ENCODE data around the gene SLC26A6. TPM values are rescaled to one million over a fixed set of nuclear protein-coding genes. Genes with fewer than 3 reads are reported as not detected.

The SLC26A6 gene
- 27.2 and 35.1 TPM in 2 replicates for total RNA-seq

GRCh38 chr3:48635222-48636021 is at the start of gene SLC26A6:
TSS of gene SLC26A6 (minus strand) at chr3:48635461. CDS start at chr3:48635393, 68 bp downstream.

GRCh38 chr3:48662753-48663488 is 27.7 kb upstream of the SLC26A6 start, which contains the start of gene CELSR3:
TSS of gene CELSR3 (minus strand) at chr3:48662886. CDS start at chr3:48662634, 252 bp downstream.

GRCh38 chr3:48621461-48621869 is 13.8 kb downstream of the SLC26A6 start, which contains the start of gene TMEM89:
TSS of gene TMEM89 (minus strand) at chr3:48621769. CDS start at chr3:48621756, 13 bp downstream.

GRCh38 chr3:48609088-48610005 is 25.9 kb downstream of the SLC26A6 start, which contains the start of gene UQCRC1:
TSS of gene UQCRC1 (minus strand) at chr3:48609646. CDS start at chr3:48609620, 26 bp downstream.

DNA sequence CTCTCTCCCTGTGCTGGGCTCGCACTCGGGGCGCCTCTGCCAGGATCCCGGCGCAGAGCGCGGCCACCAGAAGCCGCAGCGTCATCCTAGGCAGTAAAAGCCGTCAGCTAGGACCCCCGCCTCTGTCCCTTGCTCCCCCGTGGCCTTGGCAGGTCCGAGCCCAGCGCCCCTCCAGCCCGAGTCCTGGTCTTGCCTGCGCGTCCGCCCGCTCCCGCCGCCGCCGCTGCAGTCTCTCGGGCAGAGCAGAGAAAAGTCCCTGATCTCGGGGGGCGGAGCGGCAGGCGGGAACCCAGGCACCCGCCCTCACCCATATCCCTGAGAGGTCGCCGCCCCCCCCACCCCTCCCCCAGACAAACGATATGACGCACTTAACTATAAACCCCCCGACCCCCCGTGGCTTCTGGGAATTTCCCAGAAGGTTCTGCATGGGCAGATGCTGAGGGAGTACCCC is 40.2 kb downstream of the SLC26A6 start, which contains the start of gene COL7A1:
Gene COL7A1 (minus strand): TSS at position 255 of the 451 bp plus-strand sequence. CDS start 170 bp downstream, at position 85.

Other genes starting within 250 kb of the SLC26A6 start
- gene PLXNB1, start 205.4 kb downstream of the SLC26A6 start, total RNA-seq = 23.3 and 32.1 TPM in 2 replicates
- 17.0 and 18.9 TPM in 2 replicates for gene CCDC51, start 195.3 kb downstream of the SLC26A6 start, total RNA-seq
- gene TMA7, start 195.2 kb downstream of the SLC26A6 start, total RNA-seq = 317 and 443 TPM in 2 replicates
- 8.1 and 9.4 TPM in 2 replicates for gene ATRIP, start 188.7 kb downstream of the SLC26A6 start, total RNA-seq
- 157 and 171 TPM in 2 replicates for gene SHISA5, start 131.3 kb downstream of the SLC26A6 start, total RNA-seq
- gene PFKFB4, start 78.7 kb downstream of the SLC26A6 start, total RNA-seq = 8.9 and 12.3 TPM in 2 replicates
- 1.7 and 1.9 TPM in 2 replicates for gene UCN2, start 71.7 kb downstream of the SLC26A6 start, total RNA-seq
- 22.1 and 29.3 TPM in 2 replicates for gene COL7A1, start 40.1 kb downstream of the SLC26A6 start, total RNA-seq
- 311 and 400 TPM in 2 replicates for gene UQCRC1, start 25.8 kb downstream of the SLC26A6 start, total RNA-seq
- not detected in 2 replicates for gene TMEM89, start 13.7 kb downstream of the SLC26A6 start, total RNA-seq
- gene CELSR3, start 27.4 kb upstream of the SLC26A6 start, total RNA-seq = 1.3 and 2.7 TPM in 2 replicates
- 19.8 and 25.9 TPM in 2 replicates for gene NCKIPSD, start 50.5 kb upstream of the SLC26A6 start, total RNA-seq
- gene IP6K2, start 81.8 kb upstream of the SLC26A6 start, total RNA-seq = 70.3 and 83.2 TPM in 2 replicates
- gene PRKAR2A, start 212.4 kb upstream of the SLC26A6 start, total RNA-seq = 18.7 and 20.1 TPM in 2 replicates